ENCODE data around the gene FRY. TPM values are rescaled to one million over a fixed set of nuclear protein-coding genes. Genes with fewer than 3 reads are reported as not detected.
A peak's percentile ranks its signal among the peaks of the same experiment; 100 is the strongest.

FRY gene
- total RNA-seq, 4 donors from 2014 or later = 27.4 to 50.4 (median 39.4) TPM

DNA sequence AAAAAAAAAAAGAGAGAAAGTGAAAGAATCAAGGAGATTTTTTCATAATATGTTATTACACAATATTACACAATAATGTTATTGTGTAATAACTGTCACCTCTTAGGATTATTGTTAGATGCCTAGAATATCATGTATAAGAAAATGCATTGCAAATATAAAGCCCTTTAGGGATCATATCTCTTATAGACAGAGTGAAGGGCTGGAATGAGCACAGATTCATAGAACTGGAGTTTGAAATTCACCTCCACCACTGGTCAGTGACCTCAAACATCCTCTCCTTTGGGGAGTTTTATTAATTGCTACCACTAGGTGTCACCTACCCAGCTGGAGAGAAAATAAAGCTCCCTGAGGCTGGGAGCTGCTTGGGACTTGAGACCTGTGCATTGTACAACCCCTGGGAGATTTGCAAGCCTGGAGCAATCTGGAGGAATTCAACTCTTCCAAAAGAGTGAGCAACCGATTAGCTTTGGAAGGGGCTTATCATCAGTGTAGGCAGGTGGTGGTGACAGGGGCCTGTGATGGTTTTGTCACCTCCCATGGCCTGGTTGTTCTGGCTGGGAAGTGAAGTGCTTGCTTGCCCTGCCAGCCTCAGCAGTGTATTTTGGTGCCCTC is 30.3 kb upstream of the FRY start:
- Histone ChIP-seq H3K4me1 (peaks cover 6 to 18% of the 10 kb centered on the region in 2 donors), H3K27me3 (no peaks in the 10 kb centered on the region), H3K4me3 (replicated peaks in 1 of 3) (no peak overlapping the region), H3K36me3 (no peaks in the 10 kb centered on the region), H3K27ac (no peak overlapping the region), H3K9me3 (no peaks in the 10 kb centered on the region)
- peak; percentile 8 to 9 for DNase-seq
- intact Hi-C loops (cut with DNase I) = no loop called here
- TF ChIP-seq POLR2A (IDR thresholded peaks at IDR 0.05) = no peak
- TF ChIP-seq, protein P1, sequence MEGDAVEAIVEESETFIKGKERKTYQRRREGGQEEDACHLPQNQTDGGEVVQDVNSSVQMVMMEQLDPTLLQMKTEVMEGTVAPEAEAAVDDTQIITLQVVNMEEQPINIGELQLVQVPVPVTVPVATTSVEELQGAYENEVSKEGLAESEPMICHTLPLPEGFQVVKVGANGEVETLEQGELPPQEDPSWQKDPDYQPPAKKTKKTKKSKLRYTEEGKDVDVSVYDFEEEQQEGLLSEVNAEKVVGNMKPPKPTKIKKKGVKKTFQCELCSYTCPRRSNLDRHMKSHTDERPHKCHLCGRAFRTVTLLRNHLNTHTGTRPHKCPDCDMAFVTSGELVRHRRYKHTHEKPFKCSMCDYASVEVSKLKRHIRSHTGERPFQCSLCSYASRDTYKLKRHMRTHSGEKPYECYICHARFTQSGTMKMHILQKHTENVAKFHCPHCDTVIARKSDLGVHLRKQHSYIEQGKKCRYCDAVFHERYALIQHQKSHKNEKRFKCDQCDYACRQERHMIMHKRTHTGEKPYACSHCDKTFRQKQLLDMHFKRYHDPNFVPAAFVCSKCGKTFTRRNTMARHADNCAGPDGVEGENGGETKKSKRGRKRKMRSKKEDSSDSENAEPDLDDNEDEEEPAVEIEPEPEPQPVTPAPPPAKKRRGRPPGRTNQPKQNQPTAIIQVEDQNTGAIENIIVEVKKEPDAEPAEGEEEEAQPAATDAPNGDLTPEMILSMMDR (IDR thresholded peaks at IDR 0.05) = peak; percentile 13 to 58 (median 48)
- WGBS, 2 donors = 67 to 70% methylated on average over 1 of the region's 1 CpG

DNA sequence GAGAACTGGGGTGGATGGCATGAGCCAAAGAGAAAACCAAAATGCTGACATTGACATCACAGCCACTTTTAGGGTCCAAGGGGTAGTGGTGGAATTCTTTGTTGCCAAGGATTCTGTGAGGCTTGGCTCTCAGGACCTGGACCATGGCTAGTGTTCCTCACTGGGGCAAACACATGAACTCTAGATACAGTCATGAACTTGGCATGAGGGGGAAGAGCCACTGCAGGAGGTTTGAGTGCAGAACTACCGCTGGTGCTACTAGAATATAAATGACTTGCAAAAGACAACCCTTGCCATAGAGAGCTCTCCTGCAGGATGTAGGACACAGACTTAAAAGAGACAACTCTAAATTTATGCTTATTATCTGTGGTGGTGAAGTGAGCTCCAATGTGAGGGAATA is 29.8 kb upstream of the FRY start:
- no peak overlapping the region for H3K4me3 ChIP-seq (replicated peaks in 1 of 3)
- H3K27ac ChIP-seq = no peak overlapping the region
- 88 to 100% methylated on average over 1 of the region's 1 CpG for WGBS, 2 donors
- peaks cover 6 to 18% of the 10 kb centered on the region in 2 donors for H3K4me1 ChIP-seq
- no peak for TF ChIP-seq POLR2A (IDR thresholded peaks at IDR 0.05)
- TF ChIP-seq, protein P1 (IDR thresholded peaks at IDR 0.05) = no peak
- no peak for DNase-seq
- intact Hi-C loops (cut with DNase I) = no loop called here
- no peaks in the 10 kb centered on the region for H3K9me3 ChIP-seq
- H3K36me3 ChIP-seq = no peaks in the 10 kb centered on the region
- no peaks in the 10 kb centered on the region for H3K27me3 ChIP-seq

- H3K27ac ChIP-seq = no peak overlapping the region
- H3K4me3 ChIP-seq (replicated peaks in 1 of 3) = no peak overlapping the region
- DNase-seq = no peak
- 92 to 97% methylated on average over 3 of the region's 3 CpGs for WGBS, 2 donors
- no peaks in the 10 kb centered on the region for H3K36me3 ChIP-seq
- intact Hi-C loops (cut with DNase I) = no loop called here
- H3K4me1 ChIP-seq = peaks cover 6 to 18% of the 10 kb centered on the region in 2 donors
- H3K9me3 ChIP-seq = no peaks in the 10 kb centered on the region
- TF ChIP-seq POLR2A (IDR thresholded peaks at IDR 0.05) = no peak
- TF ChIP-seq, protein P1 (IDR thresholded peaks at IDR 0.05) = no peak
- H3K27me3 ChIP-seq = no peaks in the 10 kb centered on the region
Observed at GRCh38 chr13:32002873-32003272, 28.7 kb upstream of the FRY start.

- no peaks in the 10 kb centered on the region for H3K27me3 ChIP-seq
- no peak overlapping the region for H3K4me3 ChIP-seq (replicated peaks in 1 of 3)
- no peak overlapping the region for H3K27ac ChIP-seq
- no peaks in the 10 kb centered on the region for H3K9me3 ChIP-seq
- H3K36me3 ChIP-seq = no peaks in the 10 kb centered on the region
- TF ChIP-seq, protein P1 (IDR thresholded peaks at IDR 0.05) = no peak
- TF ChIP-seq POLR2A (IDR thresholded peaks at IDR 0.05) = no peak
- DNase-seq = no peak
- peaks cover 8 to 14% of the 10 kb centered on the region in 2 donors for H3K4me1 ChIP-seq
- intact Hi-C loops (cut with DNase I) = no loop called here
Observed at GRCh38 chr13:32007494-32007893, 24.1 kb upstream of the FRY start.

- Histone ChIP-seq H3K27ac (no peak overlapping the region), H3K4me1 (peaks cover 16 to 25% of the 10 kb centered on the region in 2 donors), H3K9me3 (no peaks in the 10 kb centered on the region), H3K4me3 (replicated peaks in 1 of 3) (no peak overlapping the region), H3K36me3 (no peaks in the 10 kb centered on the region), H3K27me3 (no peaks in the 10 kb centered on the region)
- DNase-seq = no peak
- intact Hi-C loops (cut with DNase I) = no loop called here
- TF ChIP-seq POLR2A (IDR thresholded peaks at IDR 0.05) = no peak
- TF ChIP-seq, protein P1 (IDR thresholded peaks at IDR 0.05) = no peak
- 95 to 98% methylated on average over 6 of the region's 6 CpGs for WGBS, 2 donors
Observed at GRCh38 chr13:32008518-32009175, 22.9 kb upstream of the FRY start.
